ENCODE measurements around the gene HPSE. TPM values are rescaled to one million over a fixed set of nuclear protein-coding genes. Genes with fewer than 3 reads are reported as not detected.

Gene HPSE
- total and polyA plus RNA-seq, 9 of the 15 experiments (the other 6 are each of a cell fraction or from before 2014, with no cell fraction given), result 0.01 to 0.42 (median 0.14) TPM; not detected in 1

DNA sequence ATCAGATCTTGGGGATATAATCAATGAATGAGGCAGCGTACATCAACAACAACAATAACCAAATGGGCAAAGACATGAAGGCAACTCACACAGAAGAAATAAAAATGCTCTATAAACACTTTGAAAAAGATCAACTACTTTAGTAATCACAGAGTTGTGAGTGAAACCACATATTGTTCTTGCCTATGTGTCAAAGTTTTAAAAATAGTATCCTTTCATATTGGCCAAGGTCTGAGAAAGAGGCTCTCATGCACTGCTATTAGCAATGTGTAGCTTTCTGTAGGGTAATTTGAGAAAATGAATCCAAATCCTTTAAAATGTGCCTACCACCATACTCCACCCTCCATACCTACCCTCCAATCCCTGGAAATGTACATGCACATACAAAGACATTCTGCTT is 75.1 kb downstream of the HPSE start:
- Histone ChIP-seq H3K27me3 (ENCODE audit: control insufficient read depth in 2 of 2, insufficient read depth in 2 of 2, low read length in 2 of 2) (no peaks in the 10 kb centered on the region), H3K4me3 (no peak overlapping the region), H3K27ac (ENCODE audit: extremely low read depth, low read depth, low read length) (no peak overlapping the region), H3K9ac (ENCODE audit: insufficient read depth in 1 of 2, low read depth in 2 of 2, low read length in 2 of 2) (no peak overlapping the region), H3K9me3 (replicated peaks; ENCODE audit: control insufficient read depth, insufficient read depth, low read depth, low read length) (no peaks in the 10 kb centered on the region), H3K79me2 (ENCODE audit: control insufficient read depth, insufficient read depth, low read length) (no peaks in the 10 kb centered on the region), H3K9me1 (ENCODE audit: control insufficient read depth, insufficient read depth, low read length) (no peaks in the 10 kb centered on the region), H2AFZ (ENCODE audit: low read depth, low read length) (no peak overlapping the region), H4K20me1 (replicated peaks; ENCODE audit: control insufficient read depth, insufficient read depth, low read length) (no peaks in the 10 kb centered on the region), H3K4me2 (ENCODE audit: insufficient read depth, low read length) (no peak overlapping the region), H3K36me3 (ENCODE audit: control insufficient read depth, insufficient read depth, low read length) (peaks cover 3% of the 10 kb centered on the region; the same call in 1 of the 3 replicates), H3K4me1 (replicated peaks in 1 of 2; ENCODE audit: control insufficient read depth in 2 of 2, insufficient read depth in 2 of 2, low read length in 2 of 2) (peaks cover 0 to 5% of the 10 kb centered on the region in 2 experiments; a peak in 3 of 5 replicates)
- CTCF ChIA-PET (ENCODE audit: low intra/inter-chr PET ratio), result no interaction called here
- BruUV-seq (replicated peaks), result no TSS peak
- FAIRE-seq, result no peak
- POLR2A ChIA-PET, result no interaction called here
- TF ChIP-seq PHB (CRISPR knock-in tag; IDR thresholded peaks at IDR 0.05) (no peak), ZNF184 (CRISPR knock-in tag; IDR thresholded peaks at IDR 0.05) (no peak), SIN3B (IDR thresholded peaks at IDR 0.05; ENCODE audit: low read depth) (no peak), NCOA2 (IDR thresholded peaks at IDR 0.05; ENCODE audit: partially characterized antibody in 2 of 2) (no peak), FOXK1 (CRISPR knock-in tag; IDR thresholded peaks at IDR 0.05; ENCODE audit: borderline replicate concordance) (no peak), GTF2A2 (tag; IDR thresholded peaks at IDR 0.05) (no peak), ZNF780A (CRISPR knock-in tag; IDR thresholded peaks at IDR 0.05) (no peak), ZBTB43 (CRISPR knock-in tag; IDR thresholded peaks at IDR 0.05) (no peak), KLF6 (CRISPR knock-in tag; IDR thresholded peaks at IDR 0.05; ENCODE audit: borderline replicate concordance) (no peak), MTF1 (CRISPR knock-in tag; IDR thresholded peaks at IDR 0.05; ENCODE audit: borderline replicate concordance) (no peak), BACH1 (tag; IDR thresholded peaks at IDR 0.05) (no peak), PCBP2 (IDR thresholded peaks at IDR 0.05; ENCODE audit: low read depth, low read length, poor library complexity, severe bottlenecking) (no peak), NR1H2 (CRISPR knock-in tag; IDR thresholded peaks at IDR 0.05) (no peak), SP2 (IDR thresholded peaks at IDR 0.05; ENCODE audit: extremely low read depth, low read depth, low read length, poor library complexity, severe bottlenecking) (no peak), NFXL1 (CRISPR knock-in tag; IDR thresholded peaks at IDR 0.05) (no peak), HIVEP1 (CRISPR knock-in tag; IDR thresholded peaks at IDR 0.05) (no peak)
- TF ChIP-seq, protein P1, sequence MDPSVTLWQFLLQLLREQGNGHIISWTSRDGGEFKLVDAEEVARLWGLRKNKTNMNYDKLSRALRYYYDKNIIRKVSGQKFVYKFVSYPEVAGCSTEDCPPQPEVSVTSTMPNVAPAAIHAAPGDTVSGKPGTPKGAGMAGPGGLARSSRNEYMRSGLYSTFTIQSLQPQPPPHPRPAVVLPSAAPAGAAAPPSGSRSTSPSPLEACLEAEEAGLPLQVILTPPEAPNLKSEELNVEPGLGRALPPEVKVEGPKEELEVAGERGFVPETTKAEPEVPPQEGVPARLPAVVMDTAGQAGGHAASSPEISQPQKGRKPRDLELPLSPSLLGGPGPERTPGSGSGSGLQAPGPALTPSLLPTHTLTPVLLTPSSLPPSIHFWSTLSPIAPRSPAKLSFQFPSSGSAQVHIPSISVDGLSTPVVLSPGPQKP (CRISPR knock-in tag; IDR thresholded peaks at IDR 0.05), result no peak
- no peak for DNase-seq (ENCODE audit: extremely low read depth in 1 of 4, low spot score in 3 of 4)
- whole genome bisulfite sequencing (ENCODE audit: insufficient coverage, low coverage, missing lambda C conversion rate), result 100% methylated on average over 1 of the region's 1 CpG
- intact Hi-C loops (cut with micrococcal nuclease) (no loop called here), in situ Hi-C loops (cut with MboI) (no loop called here)
- ATAC-seq, result no peak

Data from K562 (cell line).